ENCODE measurements around the gene AGO3. TPM values are rescaled to one million over a fixed set of nuclear protein-coding genes. Genes with fewer than 3 reads are reported as not detected.

AGO3 gene
- total RNA-seq, 1 donor from 2014 or later: 32.7 TPM

- Mint-ChIP-seq H3K27me3 (ENCODE audit: unreplicated experiment) (no peaks in the 10 kb centered on the region), H3K36me3 (ENCODE audit: unreplicated experiment) (no peaks in the 10 kb centered on the region), H3K9me3 (ENCODE audit: unreplicated experiment) (no peaks in the 10 kb centered on the region), H3K4me3 (ENCODE audit: unreplicated experiment) (no peak overlapping the region), H3K4me1 (ENCODE audit: low read depth, unreplicated experiment) (no peaks in the 10 kb centered on the region), H3K27ac (ENCODE audit: unreplicated experiment) (no peak overlapping the region)
- no peak for DNase-seq
- TF ChIP-seq CTCF (IDR thresholded peaks at IDR 0.05; ENCODE audit: partially characterized antibody, unreplicated experiment): no peak
These were observed 109.3 kb downstream of the AGO3 start for GRCh38 chr1:36040238-36040637.

DNA sequence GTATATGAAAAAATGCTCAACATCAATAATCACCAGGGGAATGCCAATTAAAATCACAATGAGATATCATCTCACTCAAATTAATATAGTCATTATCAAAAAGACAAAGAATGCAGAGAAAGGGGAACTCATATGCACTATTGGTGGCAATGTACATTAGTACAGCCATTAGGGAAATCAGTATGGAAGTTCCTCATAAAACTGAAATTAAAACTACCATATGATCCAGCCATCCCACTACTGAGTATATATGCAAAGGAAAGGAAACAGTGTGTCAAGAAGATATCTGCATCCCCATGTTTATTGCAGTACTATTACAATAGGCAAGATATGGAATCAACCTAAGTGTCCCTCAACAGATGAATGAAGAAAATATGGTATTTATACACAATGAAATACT, 120.9 kb downstream of the AGO3 start:
- Mint-ChIP-seq H3K27ac (ENCODE audit: unreplicated experiment) (no peak overlapping the region), H3K4me3 (ENCODE audit: unreplicated experiment) (no peak overlapping the region), H3K27me3 (ENCODE audit: unreplicated experiment) (no peaks in the 10 kb centered on the region), H3K9me3 (ENCODE audit: unreplicated experiment) (no peaks in the 10 kb centered on the region), H3K4me1 (ENCODE audit: low read depth, unreplicated experiment) (no peaks in the 10 kb centered on the region), H3K36me3 (ENCODE audit: unreplicated experiment) (peaks cover 5% of the 10 kb centered on the region)
- DNase-seq: no peak
- TF ChIP-seq CTCF (IDR thresholded peaks at IDR 0.05; ENCODE audit: partially characterized antibody, unreplicated experiment): no peak

GRCh38 chr1:36053978-36054377, 123.1 kb downstream of the AGO3 start:
- no peak for TF ChIP-seq CTCF (IDR thresholded peaks at IDR 0.05; ENCODE audit: partially characterized antibody, unreplicated experiment)
- Mint-ChIP-seq H3K4me3 (ENCODE audit: unreplicated experiment) (no peak overlapping the region), H3K4me1 (ENCODE audit: low read depth, unreplicated experiment) (no peaks in the 10 kb centered on the region), H3K27me3 (ENCODE audit: unreplicated experiment) (no peaks in the 10 kb centered on the region), H3K36me3 (ENCODE audit: unreplicated experiment) (no peaks in the 10 kb centered on the region), H3K27ac (ENCODE audit: unreplicated experiment) (no peak overlapping the region), H3K9me3 (ENCODE audit: unreplicated experiment) (no peaks in the 10 kb centered on the region)
- no peak for DNase-seq

GRCh38 chr1:36055706-36056105, 124.8 kb downstream of the AGO3 start:
- no peak for TF ChIP-seq CTCF (IDR thresholded peaks at IDR 0.05; ENCODE audit: partially characterized antibody, unreplicated experiment)
- Mint-ChIP-seq H3K27me3 (ENCODE audit: unreplicated experiment) (no peaks in the 10 kb centered on the region), H3K4me3 (ENCODE audit: unreplicated experiment) (no peak overlapping the region), H3K27ac (ENCODE audit: unreplicated experiment) (no peak overlapping the region), H3K4me1 (ENCODE audit: low read depth, unreplicated experiment) (no peaks in the 10 kb centered on the region), H3K36me3 (ENCODE audit: unreplicated experiment) (no peaks in the 10 kb centered on the region), H3K9me3 (ENCODE audit: unreplicated experiment) (no peaks in the 10 kb centered on the region)
- DNase-seq: no peak

DNA sequence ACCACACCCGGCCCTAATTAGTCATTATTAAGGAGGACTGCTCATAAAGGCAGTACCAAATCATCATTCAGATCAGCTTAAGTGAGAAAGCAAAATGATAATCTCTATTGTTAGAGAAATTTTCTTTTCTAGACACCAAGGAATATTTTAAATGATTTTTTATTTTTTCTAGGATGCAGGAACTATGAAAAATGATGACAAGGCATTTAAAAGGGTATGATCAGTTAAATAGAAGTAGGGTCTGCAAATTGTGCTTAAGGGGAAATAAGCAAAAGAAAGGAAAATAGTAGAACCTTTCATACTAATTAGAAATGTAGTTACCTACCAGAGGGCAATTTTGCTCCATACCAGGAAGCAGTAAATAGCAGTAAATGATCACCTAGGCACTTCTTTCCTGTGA, 131.4 kb downstream of the AGO3 start:
- no peaks in the 10 kb centered on the region for H3K4me1 Mint-ChIP-seq (ENCODE audit: low read depth, unreplicated experiment)
- no peaks in the 10 kb centered on the region for H3K36me3 Mint-ChIP-seq (ENCODE audit: unreplicated experiment)
- DNase-seq: no peak
- no peaks in the 10 kb centered on the region for H3K9me3 Mint-ChIP-seq (ENCODE audit: unreplicated experiment)
- H3K27ac Mint-ChIP-seq (ENCODE audit: unreplicated experiment): no peak overlapping the region
- H3K27me3 Mint-ChIP-seq (ENCODE audit: unreplicated experiment): peaks cover 2% of the 10 kb centered on the region
- H3K4me3 Mint-ChIP-seq (ENCODE audit: unreplicated experiment): no peak overlapping the region
- no peak for TF ChIP-seq CTCF (IDR thresholded peaks at IDR 0.05; ENCODE audit: partially characterized antibody, unreplicated experiment)
